Stomach (tissue), 4 donors: ENCODE results near the gene CNGA4.

Source experiments
- POLR2A ChIP-seq, 4 donors: fragments of 450-650 bp; IDR thresholded peaks; one replicate each; pipeline ENCODE4 v1.6.1; 2016; ENCODE audit warnings: antibody characterized with exemption in 4 of 4, control low read depth in 2 of 4, mild to moderate bottlenecking in 1 of 4, moderate library complexity in 1 of 4
- POLR2AphosphoS5 ChIP-seq, 3 donors: sonication (generic); formaldehyde crosslinking; IDR thresholded peaks; one replicate each; pipeline ENCODE4 v1.6.1; 2016; ENCODE audit warnings: antibody characterized with exemption in 3 of 3
- TF ChIP-seq, protein P1 (sequence below), 7 experiments: fragments of 450-650 bp in 4 of 7; fragments of 200-600 bp in 3 of 7; sonication (generic) in 3 of 7; IDR thresholded peaks; one replicate each; pipeline ENCODE4 v1.5.1; 2016 to 2019; ENCODE audit warnings: antibody characterized with exemption in 7 of 7, control low read depth in 2 of 7, mild to moderate bottlenecking in 1 of 7

DNA sequence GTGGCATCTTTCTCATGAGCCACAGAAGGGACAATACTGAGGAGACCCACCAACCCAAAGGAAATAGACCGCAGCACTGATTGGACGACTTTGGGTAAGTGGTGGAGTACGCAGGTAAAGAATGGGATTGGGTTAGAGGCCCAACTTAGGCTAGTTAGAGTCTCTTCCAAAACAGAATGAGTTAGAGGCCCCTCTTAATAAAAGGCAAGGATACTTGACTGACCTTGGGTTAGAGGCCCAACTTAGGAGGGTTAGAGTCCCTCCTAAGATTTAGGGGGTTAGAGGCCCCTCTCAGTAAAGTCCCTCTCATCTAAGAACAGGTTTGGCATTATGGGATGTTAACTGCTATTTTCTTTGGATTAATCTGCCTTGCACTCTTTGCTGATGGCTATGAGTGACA is 45.4 kb downstream of the CNGA4 start:
- TF ChIP-seq, protein P1, sequence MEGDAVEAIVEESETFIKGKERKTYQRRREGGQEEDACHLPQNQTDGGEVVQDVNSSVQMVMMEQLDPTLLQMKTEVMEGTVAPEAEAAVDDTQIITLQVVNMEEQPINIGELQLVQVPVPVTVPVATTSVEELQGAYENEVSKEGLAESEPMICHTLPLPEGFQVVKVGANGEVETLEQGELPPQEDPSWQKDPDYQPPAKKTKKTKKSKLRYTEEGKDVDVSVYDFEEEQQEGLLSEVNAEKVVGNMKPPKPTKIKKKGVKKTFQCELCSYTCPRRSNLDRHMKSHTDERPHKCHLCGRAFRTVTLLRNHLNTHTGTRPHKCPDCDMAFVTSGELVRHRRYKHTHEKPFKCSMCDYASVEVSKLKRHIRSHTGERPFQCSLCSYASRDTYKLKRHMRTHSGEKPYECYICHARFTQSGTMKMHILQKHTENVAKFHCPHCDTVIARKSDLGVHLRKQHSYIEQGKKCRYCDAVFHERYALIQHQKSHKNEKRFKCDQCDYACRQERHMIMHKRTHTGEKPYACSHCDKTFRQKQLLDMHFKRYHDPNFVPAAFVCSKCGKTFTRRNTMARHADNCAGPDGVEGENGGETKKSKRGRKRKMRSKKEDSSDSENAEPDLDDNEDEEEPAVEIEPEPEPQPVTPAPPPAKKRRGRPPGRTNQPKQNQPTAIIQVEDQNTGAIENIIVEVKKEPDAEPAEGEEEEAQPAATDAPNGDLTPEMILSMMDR (IDR thresholded peaks at IDR 0.05) = no peak
- no peak for TF ChIP-seq POLR2AphosphoS5 (IDR thresholded peaks at IDR 0.05)
- TF ChIP-seq POLR2A (IDR thresholded peaks at IDR 0.05) = no peak
